Panc1 (cell line): ENCODE measurements around the gene ZNF622. TPM values are rescaled to one million over a fixed set of nuclear protein-coding genes. Genes with fewer than 3 reads are reported as not detected.

Experiments used
- ATAC-seq: fragments of 200-7000 bp; cut with Tn5 transposase; 2 replicates; pipeline ENCODE4 v1.9.1; 2020; ENCODE audit warnings: mild to moderate bottlenecking, moderate library complexity
- BruUV-seq: library from RNA; stranded (reverse); fragments of 400-500 nt; replicated peaks from 2 replicates; lab custom pipeline; 2021; lab: Mats Ljungman, UMichigan
- CTCF ChIA-PET: fragments of 300-600 bp; sonication (Branson Sonifier 250); formaldehyde crosslinking; loops from one replicate; lab custom pipeline; 2022; ENCODE audit warnings: antibody characterized with exemption; lab: Charles Lee
- POLR2A ChIA-PET: fragments of 300-600 bp; sonication (Branson Sonifier 250); formaldehyde crosslinking; loops from one replicate; lab custom pipeline; 2022; ENCODE audit warnings: antibody characterized with exemption; lab: Charles Lee
- DNase-seq: peaks from one replicate; pipeline ENCODE4 v3.0.0-alpha.2; 2010; ENCODE audit warnings: low read depth, low spot score
- H3K27ac ChIP-seq: 2 replicates; pipeline ENCODE4 v1.5.1; 2011; ENCODE audit warnings: mild to moderate bottlenecking, low read length, inconsistent platforms
- H3K27me3 ChIP-seq: fragments of 200-500 bp; sonication (Bioruptor generic); 2 replicates; pipeline ENCODE4 v1.6.0; 2014; ENCODE audit warnings: low read length, inconsistent platforms; ENCODE audit not compliant: control insufficient read depth, insufficient read depth
- H3K36me3 ChIP-seq: fragments of 200-500 bp; sonication (Bioruptor generic); 2 replicates; pipeline ENCODE4 v1.5.1; 2014; ENCODE audit warnings: inconsistent platforms, mild to moderate bottlenecking, low read length, moderate library complexity; ENCODE audit not compliant: control insufficient read depth, insufficient read depth
- H3K4me1 ChIP-seq: 2 replicates; pipeline ENCODE4 v1.5.1; 2011; ENCODE audit warnings: inconsistent platforms, mild to moderate bottlenecking, low read length, moderate library complexity; ENCODE audit not compliant: control insufficient read depth, insufficient read depth
- H3K4me3 ChIP-seq, 2 experiments: 2 replicates each; pipeline ENCODE4 v1.5.1; 2011 to 2012; ENCODE audit warnings: low read depth in 2 of 2, low read length in 2 of 2, mild to moderate bottlenecking in 2 of 2, inconsistent platforms in 1 of 2, moderate library complexity in 1 of 2
- H3K9me3 ChIP-seq: fragments of 200-500 bp; sonication (Bioruptor generic); 2 replicates; pipeline ENCODE4 v1.5.1; 2014; ENCODE audit warnings: low read depth, mild to moderate bottlenecking, inconsistent platforms, low read length, moderate library complexity; ENCODE audit not compliant: control insufficient read depth, insufficient read depth
- POLR2AphosphoS5 ChIP-seq: IDR thresholded peaks from 2 replicates; pipeline ENCODE4 v1.6.1; 2012; ENCODE audit warnings: mild to moderate bottlenecking, low read depth, low read length, moderate library complexity
- SIN3A ChIP-seq: IDR thresholded peaks from 2 replicates; pipeline ENCODE4 v1.6.1; 2012; ENCODE audit warnings: low read depth, mild to moderate bottlenecking, low read length, moderate library complexity, borderline replicate concordance; ENCODE audit not compliant: insufficient read depth
- TCF7L2 ChIP-seq: IDR thresholded peaks from 2 replicates; pipeline ENCODE4 v1.6.1; 2011; ENCODE audit warnings: mild to moderate bottlenecking, low read depth, low read length, inconsistent platforms
- in situ Hi-C: cut with HindIII; loops from 2 replicates; pipeline ENCODE4 v1.10.0; 2016; ENCODE audit warnings: low sequenced_read_pairs, low pct_unique_long_range_greater_than_20kb
- intact Hi-C: fragments of 100-400 bp; cut with micrococcal nuclease; formaldehyde crosslinking; loops from one replicate; pipeline ENCODE4 v1.10.0; 2022; ENCODE audit not compliant: unreplicated experiment
- total RNA-seq: library from RNA; stranded (reverse); gene quantifications from one replicate; pipeline ENCODE4 v1.2.1, GENCODE V29; 2021; ENCODE audit not compliant: unreplicated experiment
- TF ChIP-seq, protein P1 (sequence below): fragments of 450-650 bp; IDR thresholded peaks from 2 replicates; pipeline ENCODE4 v1.5.1; 2017; ENCODE audit warnings: mild to moderate bottlenecking
- TF ChIP-seq, protein P2 (sequence below), 2 experiments: IDR thresholded peaks; 2 replicates each; pipeline ENCODE4 v1.6.1; 2011 to 2012; ENCODE audit warnings: low read depth in 2 of 2, control low read depth in 1 of 2, low read length in 1 of 2, mild to moderate bottlenecking in 1 of 2, moderate library complexity in 1 of 2; ENCODE audit not compliant: insufficient read depth in 1 of 2

The ZNF622 gene
- total RNA-seq, 1 experiment from 2014 or later = 29.3 TPM

DNA sequence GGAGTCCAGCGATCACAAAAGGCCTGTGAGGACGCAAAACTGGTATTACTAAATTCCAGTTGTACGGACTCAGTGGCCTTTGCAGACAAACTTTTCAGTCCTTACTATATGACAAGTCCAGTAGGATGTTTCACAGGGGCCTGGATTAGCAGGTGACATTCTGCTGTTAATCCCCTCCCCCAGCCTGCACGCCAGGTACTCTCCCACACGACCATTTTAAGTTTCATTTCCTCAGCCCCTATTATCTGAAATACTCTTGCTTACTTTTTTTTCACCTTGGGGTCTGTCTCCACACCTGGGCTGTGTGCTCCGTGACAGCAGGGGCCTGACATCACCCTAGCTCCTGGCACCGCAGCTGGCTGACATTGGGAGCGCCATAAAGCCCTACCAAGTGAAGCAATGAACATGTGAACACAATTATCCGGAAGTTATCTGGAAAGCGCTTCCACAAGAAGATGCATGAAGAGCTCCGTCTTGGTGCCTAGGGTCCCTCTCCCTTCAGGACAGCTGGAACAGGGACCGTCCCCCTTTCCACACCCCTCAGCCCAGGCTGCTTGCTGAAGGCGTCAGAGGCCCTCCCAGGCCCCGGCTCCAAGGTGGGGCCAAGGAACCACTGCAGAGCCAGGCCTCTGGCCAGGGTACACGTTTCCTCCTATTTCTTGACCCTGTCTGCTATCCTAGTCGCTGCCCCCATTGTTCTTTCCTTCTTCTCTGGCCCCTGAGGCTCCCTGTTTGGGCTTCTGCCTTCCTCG is 39.7 kb upstream of the ZNF622 start:
- H3K27me3 ChIP-seq = 0 out of 2 replicates have a peak, but pooled peaks cover 3% of the 10 kb centered on the region
- H3K4me3 ChIP-seq = no peak overlapping the region
- no peak for DNase-seq
- no peak for ATAC-seq
- no peaks in the 10 kb centered on the region for H3K36me3 ChIP-seq
- POLR2A ChIA-PET = no interaction called here
- in situ Hi-C loops (no loop called here), intact Hi-C loops (no loop called here)
- no peaks in the 10 kb centered on the region for H3K4me1 ChIP-seq
- no TSS peak for BruUV-seq
- no peak overlapping the region for H3K27ac ChIP-seq
- CTCF ChIA-PET = interaction anchor here (0.8 kb wide), 1 partner anchor 1398 kb away, joined by 7 read pairs; no protein-coding TSS in a partner anchor
- no peak for TF ChIP-seq TCF7L2
- no peak for TF ChIP-seq SIN3A
- no peak for TF ChIP-seq POLR2AphosphoS5
- TF ChIP-seq, protein P1, sequence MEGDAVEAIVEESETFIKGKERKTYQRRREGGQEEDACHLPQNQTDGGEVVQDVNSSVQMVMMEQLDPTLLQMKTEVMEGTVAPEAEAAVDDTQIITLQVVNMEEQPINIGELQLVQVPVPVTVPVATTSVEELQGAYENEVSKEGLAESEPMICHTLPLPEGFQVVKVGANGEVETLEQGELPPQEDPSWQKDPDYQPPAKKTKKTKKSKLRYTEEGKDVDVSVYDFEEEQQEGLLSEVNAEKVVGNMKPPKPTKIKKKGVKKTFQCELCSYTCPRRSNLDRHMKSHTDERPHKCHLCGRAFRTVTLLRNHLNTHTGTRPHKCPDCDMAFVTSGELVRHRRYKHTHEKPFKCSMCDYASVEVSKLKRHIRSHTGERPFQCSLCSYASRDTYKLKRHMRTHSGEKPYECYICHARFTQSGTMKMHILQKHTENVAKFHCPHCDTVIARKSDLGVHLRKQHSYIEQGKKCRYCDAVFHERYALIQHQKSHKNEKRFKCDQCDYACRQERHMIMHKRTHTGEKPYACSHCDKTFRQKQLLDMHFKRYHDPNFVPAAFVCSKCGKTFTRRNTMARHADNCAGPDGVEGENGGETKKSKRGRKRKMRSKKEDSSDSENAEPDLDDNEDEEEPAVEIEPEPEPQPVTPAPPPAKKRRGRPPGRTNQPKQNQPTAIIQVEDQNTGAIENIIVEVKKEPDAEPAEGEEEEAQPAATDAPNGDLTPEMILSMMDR = no peak
- TF ChIP-seq, protein P2, sequence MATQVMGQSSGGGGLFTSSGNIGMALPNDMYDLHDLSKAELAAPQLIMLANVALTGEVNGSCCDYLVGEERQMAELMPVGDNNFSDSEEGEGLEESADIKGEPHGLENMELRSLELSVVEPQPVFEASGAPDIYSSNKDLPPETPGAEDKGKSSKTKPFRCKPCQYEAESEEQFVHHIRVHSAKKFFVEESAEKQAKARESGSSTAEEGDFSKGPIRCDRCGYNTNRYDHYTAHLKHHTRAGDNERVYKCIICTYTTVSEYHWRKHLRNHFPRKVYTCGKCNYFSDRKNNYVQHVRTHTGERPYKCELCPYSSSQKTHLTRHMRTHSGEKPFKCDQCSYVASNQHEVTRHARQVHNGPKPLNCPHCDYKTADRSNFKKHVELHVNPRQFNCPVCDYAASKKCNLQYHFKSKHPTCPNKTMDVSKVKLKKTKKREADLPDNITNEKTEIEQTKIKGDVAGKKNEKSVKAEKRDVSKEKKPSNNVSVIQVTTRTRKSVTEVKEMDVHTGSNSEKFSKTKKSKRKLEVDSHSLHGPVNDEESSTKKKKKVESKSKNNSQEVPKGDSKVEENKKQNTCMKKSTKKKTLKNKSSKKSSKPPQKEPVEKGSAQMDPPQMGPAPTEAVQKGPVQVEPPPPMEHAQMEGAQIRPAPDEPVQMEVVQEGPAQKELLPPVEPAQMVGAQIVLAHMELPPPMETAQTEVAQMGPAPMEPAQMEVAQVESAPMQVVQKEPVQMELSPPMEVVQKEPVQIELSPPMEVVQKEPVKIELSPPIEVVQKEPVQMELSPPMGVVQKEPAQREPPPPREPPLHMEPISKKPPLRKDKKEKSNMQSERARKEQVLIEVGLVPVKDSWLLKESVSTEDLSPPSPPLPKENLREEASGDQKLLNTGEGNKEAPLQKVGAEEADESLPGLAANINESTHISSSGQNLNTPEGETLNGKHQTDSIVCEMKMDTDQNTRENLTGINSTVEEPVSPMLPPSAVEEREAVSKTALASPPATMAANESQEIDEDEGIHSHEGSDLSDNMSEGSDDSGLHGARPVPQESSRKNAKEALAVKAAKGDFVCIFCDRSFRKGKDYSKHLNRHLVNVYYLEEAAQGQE (IDR thresholded peaks at IDR 0.05; ENCODE audit: insufficient read depth in 1 of 2, low read depth in 2 of 2, low read length in 1 of 2) = no peak
- no peaks in the 10 kb centered on the region for H3K9me3 ChIP-seq

GRCh38 chr5:16504571-16504970 is 39.0 kb upstream of the ZNF622 start:
- intact Hi-C loops = no loop called here
- CTCF ChIA-PET = no interaction called here
- H3K36me3 ChIP-seq = no peaks in the 10 kb centered on the region

More at GRCh38 chr5:16504571-16504970, 39.0 kb upstream of the ZNF622 start:
- H3K27me3 ChIP-seq = 0 out of 2 replicates have a peak, but pooled peaks cover 3% of the 10 kb centered on the region
- no peak overlapping the region for H3K4me3 ChIP-seq
- in situ Hi-C loops = no loop called here
- BruUV-seq = no TSS peak
- no peaks in the 10 kb centered on the region for H3K9me3 ChIP-seq
- no peaks in the 10 kb centered on the region for H3K4me1 ChIP-seq
- no peak overlapping the region for H3K27ac ChIP-seq
- DNase-seq = no peak
- POLR2A ChIA-PET = no interaction called here
- TF ChIP-seq TCF7L2 (no peak), POLR2AphosphoS5 (no peak), SIN3A (no peak)
- TF ChIP-seq, protein P1 = no peak
- TF ChIP-seq, protein P2 (IDR thresholded peaks at IDR 0.05; ENCODE audit: insufficient read depth in 1 of 2, low read depth in 2 of 2, low read length in 1 of 2) = no peak
- ATAC-seq = no peak
